Measurements from ENCODE around the gene CLNK.

The CLNK gene

GRCh38 chr4:10684631-10685030 is at the start of gene CLNK:
CLNK (minus strand) TSS chr4:10684768; CDS start chr4:10667869, 16,899 bp downstream.
- Histone ChIP-seq H3K4me3 (ENCODE audit: low read depth in 1 of 2, low read length in 2 of 2) (no peak within 1 kb of the TSS), H3K4me1 (ENCODE audit: control insufficient read depth in 1 of 2, insufficient read depth in 2 of 2, low read length in 2 of 2) (no peaks in the 10 kb centered on the region), H3K9ac (ENCODE audit: low read depth in 1 of 2, low read length in 2 of 2) (no peak within 1 kb of the TSS), H3K36me3 (ENCODE audit: control insufficient read depth in 1 of 2, insufficient read depth in 2 of 2, low read length in 2 of 2) (no peaks in the 10 kb centered on the region), H3K27me3 (ENCODE audit: control insufficient read depth in 1 of 2, insufficient read depth in 2 of 2, low read length in 2 of 2) (no peaks in the 10 kb centered on the region), H3K27ac (ENCODE audit: low read depth, low read length) (no peak within 1 kb of the TSS), H3K9me3 (ENCODE audit: control insufficient read depth in 1 of 2, low read length in 2 of 2) (no peaks in the 10 kb centered on the region)

GRCh38 chr4:10733481-10734062 is 49.0 kb upstream of the CLNK start:
- Histone ChIP-seq H3K36me3 (ENCODE audit: control insufficient read depth in 1 of 2, insufficient read depth in 2 of 2, low read length in 2 of 2) (no peaks in the 10 kb centered on the region), H3K9me3 (ENCODE audit: control insufficient read depth in 1 of 2, low read length in 2 of 2) (no peaks in the 10 kb centered on the region), H3K27ac (ENCODE audit: low read depth, low read length) (no peak overlapping the region), H3K27me3 (ENCODE audit: control insufficient read depth in 1 of 2, insufficient read depth in 2 of 2, low read length in 2 of 2) (no peaks in the 10 kb centered on the region), H3K4me3 (ENCODE audit: low read depth in 1 of 2, low read length in 2 of 2) (no peak overlapping the region), H3K9ac (ENCODE audit: low read depth in 1 of 2, low read length in 2 of 2) (no peak overlapping the region), H3K4me1 (ENCODE audit: control insufficient read depth in 1 of 2, insufficient read depth in 2 of 2, low read length in 2 of 2) (no peaks in the 10 kb centered on the region)

GRCh38 chr4:10732914-10733415 is 48.4 kb upstream of the CLNK start:
- no peaks in the 10 kb centered on the region for H3K9me3 ChIP-seq (ENCODE audit: control insufficient read depth in 1 of 2, low read length in 2 of 2)
- no peaks in the 10 kb centered on the region for H3K36me3 ChIP-seq (ENCODE audit: control insufficient read depth in 1 of 2, insufficient read depth in 2 of 2, low read length in 2 of 2)
- H3K27me3 ChIP-seq (ENCODE audit: control insufficient read depth in 1 of 2, insufficient read depth in 2 of 2, low read length in 2 of 2) = no peaks in the 10 kb centered on the region

GRCh38 chr4:10732235-10732913 is 47.8 kb upstream of the CLNK start:
- Histone ChIP-seq H3K27me3 (ENCODE audit: control insufficient read depth in 1 of 2, insufficient read depth in 2 of 2, low read length in 2 of 2) (no peaks in the 10 kb centered on the region), H3K9me3 (ENCODE audit: control insufficient read depth in 1 of 2, low read length in 2 of 2) (no peaks in the 10 kb centered on the region), H3K4me3 (ENCODE audit: low read depth in 1 of 2, low read length in 2 of 2) (no peak overlapping the region), H3K36me3 (ENCODE audit: control insufficient read depth in 1 of 2, insufficient read depth in 2 of 2, low read length in 2 of 2) (no peaks in the 10 kb centered on the region), H3K4me1 (ENCODE audit: control insufficient read depth in 1 of 2, insufficient read depth in 2 of 2, low read length in 2 of 2) (no peaks in the 10 kb centered on the region), H3K27ac (ENCODE audit: low read depth, low read length) (no peak overlapping the region), H3K9ac (ENCODE audit: low read depth in 1 of 2, low read length in 2 of 2) (no peak overlapping the region)

More at GRCh38 chr4:10732914-10733415, 48.4 kb upstream of the CLNK start:
- Histone ChIP-seq H3K9ac (ENCODE audit: low read depth in 1 of 2, low read length in 2 of 2) (no peak overlapping the region), H3K4me3 (ENCODE audit: low read depth in 1 of 2, low read length in 2 of 2) (no peak overlapping the region), H3K27ac (ENCODE audit: low read depth, low read length) (no peak overlapping the region), H3K4me1 (ENCODE audit: control insufficient read depth in 1 of 2, insufficient read depth in 2 of 2, low read length in 2 of 2) (no peaks in the 10 kb centered on the region)

GRCh38 chr4:10731690-10732089 is 47.1 kb upstream of the CLNK start:
- Histone ChIP-seq H3K36me3 (ENCODE audit: control insufficient read depth in 1 of 2, insufficient read depth in 2 of 2, low read length in 2 of 2) (no peaks in the 10 kb centered on the region), H3K27me3 (ENCODE audit: control insufficient read depth in 1 of 2, insufficient read depth in 2 of 2, low read length in 2 of 2) (no peaks in the 10 kb centered on the region), H3K27ac (ENCODE audit: low read depth, low read length) (no peak overlapping the region), H3K4me3 (ENCODE audit: low read depth in 1 of 2, low read length in 2 of 2) (no peak overlapping the region), H3K9me3 (ENCODE audit: control insufficient read depth in 1 of 2, low read length in 2 of 2) (no peaks in the 10 kb centered on the region), H3K4me1 (ENCODE audit: control insufficient read depth in 1 of 2, insufficient read depth in 2 of 2, low read length in 2 of 2) (no peaks in the 10 kb centered on the region), H3K9ac (ENCODE audit: low read depth in 1 of 2, low read length in 2 of 2) (no peak overlapping the region)

- Histone ChIP-seq H3K27me3 (ENCODE audit: control insufficient read depth in 1 of 2, insufficient read depth in 2 of 2, low read length in 2 of 2) (no peaks in the 10 kb centered on the region), H3K36me3 (ENCODE audit: control insufficient read depth in 1 of 2, insufficient read depth in 2 of 2, low read length in 2 of 2) (no peaks in the 10 kb centered on the region), H3K9me3 (ENCODE audit: control insufficient read depth in 1 of 2, low read length in 2 of 2) (no peaks in the 10 kb centered on the region), H3K9ac (ENCODE audit: low read depth in 1 of 2, low read length in 2 of 2) (no peak overlapping the region), H3K4me3 (ENCODE audit: low read depth in 1 of 2, low read length in 2 of 2) (no peak overlapping the region), H3K27ac (ENCODE audit: low read depth, low read length) (no peak overlapping the region), H3K4me1 (ENCODE audit: control insufficient read depth in 1 of 2, insufficient read depth in 2 of 2, low read length in 2 of 2) (no peaks in the 10 kb centered on the region)
Observed at GRCh38 chr4:10731162-10731561, 46.6 kb upstream of the CLNK start.

- no peak overlapping the region for H3K4me3 ChIP-seq (ENCODE audit: low read depth in 1 of 2, low read length in 2 of 2)
- H3K9ac ChIP-seq (ENCODE audit: low read depth in 1 of 2, low read length in 2 of 2) = no peak overlapping the region
- H3K27ac ChIP-seq (ENCODE audit: low read depth, low read length) = no peak overlapping the region
- H3K9me3 ChIP-seq (ENCODE audit: control insufficient read depth in 1 of 2, low read length in 2 of 2) = no peaks in the 10 kb centered on the region
- no peaks in the 10 kb centered on the region for H3K27me3 ChIP-seq (ENCODE audit: control insufficient read depth in 1 of 2, insufficient read depth in 2 of 2, low read length in 2 of 2)
- no peaks in the 10 kb centered on the region for H3K36me3 ChIP-seq (ENCODE audit: control insufficient read depth in 1 of 2, insufficient read depth in 2 of 2, low read length in 2 of 2)
- no peaks in the 10 kb centered on the region for H3K4me1 ChIP-seq (ENCODE audit: control insufficient read depth in 1 of 2, insufficient read depth in 2 of 2, low read length in 2 of 2)
Observed at GRCh38 chr4:10730590-10730989, 46.0 kb upstream of the CLNK start.

GRCh38 chr4:10730019-10730418 is 45.5 kb upstream of the CLNK start:
- Histone ChIP-seq H3K9ac (ENCODE audit: low read depth in 1 of 2, low read length in 2 of 2) (no peak overlapping the region), H3K4me1 (ENCODE audit: control insufficient read depth in 1 of 2, insufficient read depth in 2 of 2, low read length in 2 of 2) (no peaks in the 10 kb centered on the region), H3K27me3 (ENCODE audit: control insufficient read depth in 1 of 2, insufficient read depth in 2 of 2, low read length in 2 of 2) (no peaks in the 10 kb centered on the region), H3K27ac (ENCODE audit: low read depth, low read length) (no peak overlapping the region), H3K4me3 (ENCODE audit: low read depth in 1 of 2, low read length in 2 of 2) (no peak overlapping the region), H3K36me3 (ENCODE audit: control insufficient read depth in 1 of 2, insufficient read depth in 2 of 2, low read length in 2 of 2) (no peaks in the 10 kb centered on the region), H3K9me3 (ENCODE audit: control insufficient read depth in 1 of 2, low read length in 2 of 2) (no peaks in the 10 kb centered on the region)

GRCh38 chr4:10729366-10729765 is 44.8 kb upstream of the CLNK start:
- Histone ChIP-seq H3K36me3 (ENCODE audit: control insufficient read depth in 1 of 2, insufficient read depth in 2 of 2, low read length in 2 of 2) (no peaks in the 10 kb centered on the region), H3K4me1 (ENCODE audit: control insufficient read depth in 1 of 2, insufficient read depth in 2 of 2, low read length in 2 of 2) (no peaks in the 10 kb centered on the region), H3K27me3 (ENCODE audit: control insufficient read depth in 1 of 2, insufficient read depth in 2 of 2, low read length in 2 of 2) (no peaks in the 10 kb centered on the region), H3K4me3 (ENCODE audit: low read depth in 1 of 2, low read length in 2 of 2) (no peak overlapping the region), H3K9me3 (ENCODE audit: control insufficient read depth in 1 of 2, low read length in 2 of 2) (no peaks in the 10 kb centered on the region), H3K9ac (ENCODE audit: low read depth in 1 of 2, low read length in 2 of 2) (no peak overlapping the region), H3K27ac (ENCODE audit: low read depth, low read length) (no peak overlapping the region)

- H3K36me3 ChIP-seq (ENCODE audit: control insufficient read depth in 1 of 2, insufficient read depth in 2 of 2, low read length in 2 of 2) = no peaks in the 10 kb centered on the region
- no peak overlapping the region for H3K27ac ChIP-seq (ENCODE audit: low read depth, low read length)
- no peak overlapping the region for H3K9ac ChIP-seq (ENCODE audit: low read depth in 1 of 2, low read length in 2 of 2)
- H3K27me3 ChIP-seq (ENCODE audit: control insufficient read depth in 1 of 2, insufficient read depth in 2 of 2, low read length in 2 of 2) = no peaks in the 10 kb centered on the region
- H3K9me3 ChIP-seq (ENCODE audit: control insufficient read depth in 1 of 2, low read length in 2 of 2) = no peaks in the 10 kb centered on the region
- H3K4me1 ChIP-seq (ENCODE audit: control insufficient read depth in 1 of 2, insufficient read depth in 2 of 2, low read length in 2 of 2) = no peaks in the 10 kb centered on the region
- H3K4me3 ChIP-seq (ENCODE audit: low read depth in 1 of 2, low read length in 2 of 2) = no peak overlapping the region
Observed at GRCh38 chr4:10728016-10728415, 43.4 kb upstream of the CLNK start.

All from duodenal mucosa (tissue), 2 donors.